ENCODE data around the gene RFX1.

DNA sequence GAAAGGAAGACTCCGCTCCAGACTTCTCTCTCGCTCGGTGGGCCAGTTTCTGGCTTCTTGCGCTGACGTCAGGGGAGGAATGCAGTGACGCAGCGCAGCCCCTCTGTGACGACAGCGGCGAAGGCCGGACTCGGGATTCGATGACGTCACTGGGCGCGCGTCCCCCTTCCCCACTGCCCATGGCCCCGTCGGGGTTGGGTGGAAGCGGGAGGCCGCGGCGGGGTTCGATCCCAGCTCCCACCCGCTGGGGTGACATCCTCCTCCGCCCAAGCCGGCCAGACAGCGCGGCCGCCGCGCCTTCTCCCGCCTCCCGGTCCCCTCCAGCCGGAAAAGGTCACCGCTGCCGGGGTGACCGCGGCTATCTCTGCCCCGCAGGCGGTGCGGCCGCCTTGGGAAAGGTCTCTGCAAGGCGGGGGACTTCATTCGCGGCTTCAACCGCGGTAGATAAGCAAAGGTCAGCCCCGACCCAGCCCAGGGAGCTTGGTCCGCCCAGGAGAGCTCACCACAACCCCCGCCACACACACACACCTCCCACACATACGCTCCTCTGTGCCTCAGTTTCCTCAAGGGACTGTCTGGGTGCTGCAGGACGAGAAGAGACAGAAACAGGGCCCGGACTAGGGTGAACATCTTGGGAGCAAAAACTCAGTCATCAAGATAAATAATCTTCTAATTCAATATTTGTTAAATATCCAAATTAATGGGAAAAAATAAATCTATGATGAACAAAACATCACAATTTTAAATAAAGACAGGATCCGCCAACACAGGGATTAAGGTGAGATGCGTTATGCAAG is 844 bp upstream of the RFX1 start:
- TF ChIP-seq ZNF274 (IDR thresholded peaks at IDR 0.05; ENCODE audit: low read depth, low read length) (no peak), YY1 (IDR thresholded peaks at IDR 0.05; ENCODE audit: insufficient read depth, insufficient read length) (no peak), SUZ12 (IDR thresholded peaks at IDR 0.05; ENCODE audit: extremely low read depth, insufficient read depth, insufficient read length) (no peak)
